H9 (cell line): ENCODE data around the gene DDX1. TPM values are rescaled to one million over a fixed set of nuclear protein-coding genes. Genes with fewer than 3 reads are reported as not detected.

Source experiments
- DNase-seq: peaks from one replicate; pipeline ENCODE4 v3.0.0-alpha.2; 2017
- H2AFZ ChIP-seq: one replicate; pipeline ENCODE4 v1.6.1; 2013; ENCODE audit warnings: mild to moderate bottlenecking, low read length, control low read depth, moderate library complexity
- H2AK5ac ChIP-seq: 2 replicates; pipeline ENCODE4 v1.6.1; 2013; ENCODE audit warnings: low read length, control low read depth, mixed read lengths; ENCODE audit not compliant: insufficient read length
- H2BK120ac ChIP-seq: one replicate; pipeline ENCODE4 v1.6.1; 2013; ENCODE audit warnings: low read depth, mild to moderate bottlenecking, low read length, control low read depth, inconsistent platforms; ENCODE audit not compliant: poor library complexity, severe bottlenecking
- H2BK12ac ChIP-seq: 2 replicates; pipeline ENCODE4 v1.6.1; 2013; ENCODE audit warnings: low read length, control low read depth, mixed read lengths, low read depth; ENCODE audit not compliant: insufficient read length
- H2BK15ac ChIP-seq: 2 replicates; pipeline ENCODE4 v1.6.1; 2013; ENCODE audit warnings: low read depth, low read length, control low read depth
- H2BK20ac ChIP-seq: one replicate; pipeline ENCODE4 v1.6.1; 2013; ENCODE audit warnings: low read depth, mild to moderate bottlenecking, low read length, control low read depth, inconsistent platforms; ENCODE audit not compliant: poor library complexity, severe bottlenecking
- H2BK5ac ChIP-seq: 2 replicates; pipeline ENCODE4 v1.6.1; 2013; ENCODE audit warnings: low read length, control low read depth, mixed read lengths; ENCODE audit not compliant: insufficient read length
- H3K14ac ChIP-seq: 2 replicates; pipeline ENCODE4 v1.6.1; 2013; ENCODE audit warnings: low read length, control low read depth; ENCODE audit not compliant: insufficient read depth
- H3K18ac ChIP-seq: 2 replicates; pipeline ENCODE4 v1.6.1; 2013; ENCODE audit warnings: low read depth, mild to moderate bottlenecking, mixed read lengths, low read length, control low read depth; ENCODE audit not compliant: insufficient read length
- H3K23ac ChIP-seq: 2 replicates; pipeline ENCODE4 v1.6.1; 2013; ENCODE audit warnings: low read length, control low read depth, mixed read lengths, low read depth; ENCODE audit not compliant: insufficient read length
- H3K23me2 ChIP-seq: 2 replicates; pipeline ENCODE4 v1.6.1; 2013; ENCODE audit warnings: low read depth, mild to moderate bottlenecking, mixed read lengths, low read length, control low read depth; ENCODE audit not compliant: insufficient read length, poor library complexity, severe bottlenecking
- H3K27ac ChIP-seq: 2 replicates; pipeline ENCODE4 v1.5.1; 2013; ENCODE audit warnings: low read length, control low read depth, mixed read lengths, low read depth; ENCODE audit not compliant: insufficient read length
- H3K27me3 ChIP-seq: 2 replicates; pipeline ENCODE4 v1.6.1; 2013; ENCODE audit warnings: low read length, control low read depth, inconsistent platforms; ENCODE audit not compliant: insufficient read depth
- H3K4ac ChIP-seq: 2 replicates; pipeline ENCODE4 v1.6.1; 2013; ENCODE audit warnings: low read depth, mild to moderate bottlenecking, control low read depth, inconsistent platforms, low read length, moderate library complexity
- H3K4me1 ChIP-seq: 2 replicates; pipeline ENCODE4 v1.6.1; 2013; ENCODE audit warnings: low read length, control low read depth, inconsistent platforms; ENCODE audit not compliant: insufficient read depth
- H3K4me2 ChIP-seq: 2 replicates; pipeline ENCODE4 v1.6.1; 2013; ENCODE audit warnings: low read length, control low read depth, mixed read lengths; ENCODE audit not compliant: insufficient read length, insufficient read depth
- H3K56ac ChIP-seq: 2 replicates; pipeline ENCODE4 v1.6.1; 2013; ENCODE audit warnings: low read depth, mild to moderate bottlenecking, mixed read lengths, low read length, control low read depth; ENCODE audit not compliant: insufficient read length
- H3K79me1 ChIP-seq: 2 replicates; pipeline ENCODE4 v1.6.1; 2013; ENCODE audit warnings: low read depth, mild to moderate bottlenecking, moderate library complexity, low read length, control low read depth, inconsistent platforms; ENCODE audit not compliant: insufficient read depth, poor library complexity, severe bottlenecking
- H3K79me2 ChIP-seq: 2 replicates; pipeline ENCODE4 v1.6.1; 2013; ENCODE audit warnings: low read length, control low read depth, inconsistent platforms; ENCODE audit not compliant: insufficient read depth
- H3K9ac ChIP-seq: 2 replicates; pipeline ENCODE4 v1.6.1; 2013; ENCODE audit warnings: low read length, control low read depth, mixed read lengths; ENCODE audit not compliant: insufficient read length; ENCODE audit errors: extremely low read depth
- H3K9me3 ChIP-seq: one replicate; pipeline ENCODE4 v1.6.1; 2013; ENCODE audit warnings: low read depth, low read length, inconsistent platforms; ENCODE audit not compliant: control insufficient read depth
- H3T11ph ChIP-seq: one replicate; pipeline ENCODE4 v1.6.1; 2013; ENCODE audit warnings: mild to moderate bottlenecking, low read length, control low read depth, inconsistent platforms
- H4K20me1 ChIP-seq: one replicate; pipeline ENCODE4 v1.6.1; 2013; ENCODE audit not compliant: control insufficient read depth, insufficient read length, insufficient read depth
- H4K5ac ChIP-seq: 2 replicates; pipeline ENCODE4 v1.6.1; 2013; ENCODE audit warnings: low read depth, mild to moderate bottlenecking, mixed read lengths, low read length, control low read depth; ENCODE audit not compliant: insufficient read length
- H4K8ac ChIP-seq: replicated peaks from 2 replicates; pipeline ENCODE4 v1.6.1; 2013; ENCODE audit warnings: low read length, control low read depth, mixed read lengths, low read depth; ENCODE audit not compliant: insufficient read length
- H4K91ac ChIP-seq: 2 replicates; pipeline ENCODE4 v1.6.1; 2013; ENCODE audit warnings: low read depth, mild to moderate bottlenecking, moderate library complexity, mixed read lengths, low read length, control low read depth; ENCODE audit not compliant: insufficient read length
- H3K27ac Mint-ChIP-seq, 3 experiments: 2 replicates in 2 of 3; 3 replicates in 1 of 3; pipeline ENCODE4 v1.8.0; 2020 to 2021; ENCODE audit warnings: mixed read lengths in 3 of 3, mild to moderate bottlenecking in 1 of 3, moderate library complexity in 1 of 3
- H3K27me3 Mint-ChIP-seq: 2 replicates; pipeline ENCODE4 v1.8.0; 2021; ENCODE audit warnings: low read depth, mild to moderate bottlenecking, moderate library complexity, mixed read lengths
- H3K36me3 Mint-ChIP-seq, 3 experiments: 2 replicates in 2 of 3; 3 replicates in 1 of 3; pipeline ENCODE4 v1.8.0; 2020 to 2021; ENCODE audit warnings: low read depth in 3 of 3, mixed read lengths in 3 of 3; ENCODE audit not compliant: insufficient read depth in 1 of 3
- H3K4me1 Mint-ChIP-seq, 2 experiments: 2 replicates each; pipeline ENCODE4 v1.8.0; 2020; ENCODE audit warnings: mixed read lengths in 2 of 2
- H3K4me3 Mint-ChIP-seq, 2 experiments: 2 replicates in 1 of 2; 3 replicates in 1 of 2; pipeline ENCODE4 v1.8.0; 2020 to 2021; ENCODE audit warnings: mild to moderate bottlenecking in 2 of 2, mixed read lengths in 2 of 2, moderate library complexity in 1 of 2
- H3K9me3 Mint-ChIP-seq, 2 experiments: 2 replicates in 1 of 2; 3 replicates in 1 of 2; pipeline ENCODE4 v1.8.0; 2020; ENCODE audit warnings: mild to moderate bottlenecking in 2 of 2, mixed read lengths in 2 of 2, moderate library complexity in 1 of 2
- total RNA-seq: library from RNA; stranded (reverse); gene quantifications from 2 replicates; pipeline ENCODE4 v1.2.1, GENCODE V29; 2021
- TF ChIP-seq, protein P1 (sequence below): fragments of 200-600 bp; sonication (generic); conservative IDR thresholded peaks from 3 replicates; pipeline ENCODE4 v1.8.0; 2021; ENCODE audit warnings: antibody characterized with exemption, mild to moderate bottlenecking

The DDX1 gene
- total RNA-seq, 1 experiment from 2014 or later = 120 TPM

DNA sequence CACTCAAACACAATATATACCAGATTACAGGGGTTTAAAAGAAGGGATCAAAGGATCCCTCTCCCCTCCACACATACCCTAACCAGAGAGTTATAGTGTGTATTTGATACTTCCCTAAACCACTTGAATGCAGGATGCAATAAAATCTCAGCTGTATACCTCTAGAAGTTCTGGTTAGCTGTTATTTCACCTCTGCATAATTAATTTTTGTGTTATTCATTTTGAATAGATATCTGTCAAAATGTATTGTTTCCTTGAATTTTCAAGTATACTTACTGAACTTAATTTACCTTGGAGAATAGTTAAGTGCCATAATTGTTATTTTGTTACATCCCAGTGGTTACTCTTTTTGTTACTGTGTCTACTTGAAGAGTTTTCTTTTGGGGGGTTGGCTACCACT is 34.5 kb downstream of the DDX1 start:
- H3K56ac ChIP-seq = no peak overlapping the region
- no peak overlapping the region for H2BK12ac ChIP-seq
- Mint-ChIP-seq H3K27me3 (no peaks in the 10 kb centered on the region), H3K4me1 (no peaks in the 10 kb centered on the region), H3K36me3 (peaks cover 29 to 76% (median 73%) of the 10 kb centered on the region in 3 experiments; a peak in 6 of 7 replicates), H3K27ac (no peak overlapping the region), H3K4me3 (no peak overlapping the region), H3K9me3 (no peaks in the 10 kb centered on the region)
- no peak overlapping the region for H2BK120ac ChIP-seq
- no peak overlapping the region for H3K4ac ChIP-seq
- H3K79me2 ChIP-seq = no peaks in the 10 kb centered on the region
- no peak overlapping the region for H2AK5ac ChIP-seq
- no peak overlapping the region for H4K91ac ChIP-seq
- H3K9me3 ChIP-seq = no peaks in the 10 kb centered on the region
- no peak overlapping the region for H3K4me2 ChIP-seq
- H4K20me1 ChIP-seq = no peaks in the 10 kb centered on the region
- TF ChIP-seq, protein P1, sequence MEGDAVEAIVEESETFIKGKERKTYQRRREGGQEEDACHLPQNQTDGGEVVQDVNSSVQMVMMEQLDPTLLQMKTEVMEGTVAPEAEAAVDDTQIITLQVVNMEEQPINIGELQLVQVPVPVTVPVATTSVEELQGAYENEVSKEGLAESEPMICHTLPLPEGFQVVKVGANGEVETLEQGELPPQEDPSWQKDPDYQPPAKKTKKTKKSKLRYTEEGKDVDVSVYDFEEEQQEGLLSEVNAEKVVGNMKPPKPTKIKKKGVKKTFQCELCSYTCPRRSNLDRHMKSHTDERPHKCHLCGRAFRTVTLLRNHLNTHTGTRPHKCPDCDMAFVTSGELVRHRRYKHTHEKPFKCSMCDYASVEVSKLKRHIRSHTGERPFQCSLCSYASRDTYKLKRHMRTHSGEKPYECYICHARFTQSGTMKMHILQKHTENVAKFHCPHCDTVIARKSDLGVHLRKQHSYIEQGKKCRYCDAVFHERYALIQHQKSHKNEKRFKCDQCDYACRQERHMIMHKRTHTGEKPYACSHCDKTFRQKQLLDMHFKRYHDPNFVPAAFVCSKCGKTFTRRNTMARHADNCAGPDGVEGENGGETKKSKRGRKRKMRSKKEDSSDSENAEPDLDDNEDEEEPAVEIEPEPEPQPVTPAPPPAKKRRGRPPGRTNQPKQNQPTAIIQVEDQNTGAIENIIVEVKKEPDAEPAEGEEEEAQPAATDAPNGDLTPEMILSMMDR = no peak
- no peak overlapping the region for H4K5ac ChIP-seq
- no peak overlapping the region for H3K27ac ChIP-seq
- H2BK20ac ChIP-seq = no peak overlapping the region
- H3K23me2 ChIP-seq = no peaks in the 10 kb centered on the region
- no peak overlapping the region for H3K23ac ChIP-seq
- H3T11ph ChIP-seq = no peak overlapping the region
- no peak overlapping the region for H2BK5ac ChIP-seq
- no peak overlapping the region for H2AFZ ChIP-seq
- no peak overlapping the region for H2BK15ac ChIP-seq
- no peaks in the 10 kb centered on the region for H3K79me1 ChIP-seq
- H3K27me3 ChIP-seq = no peaks in the 10 kb centered on the region
- no peak overlapping the region for H4K8ac ChIP-seq
- no peak overlapping the region for H3K14ac ChIP-seq
- no peak overlapping the region for H3K9ac ChIP-seq
- DNase-seq = no peak
- no peaks in the 10 kb centered on the region for H3K4me1 ChIP-seq
- H3K18ac ChIP-seq = no peak overlapping the region
